Type B pancreatic cell (in vitro differentiated cells): ENCODE data around the gene ATP11B. TPM values are rescaled to one million over a fixed set of nuclear protein-coding genes. Genes with fewer than 3 reads are reported as not detected.

Source experiments
- DNase-seq: peaks from one replicate; pipeline ENCODE4 v3.0.0; 2021; ENCODE audit warnings: mixed read lengths; ENCODE audit not compliant: unreplicated experiment; ENCODE audit errors: extremely low spot score
- H3K27ac Mint-ChIP-seq: 2 replicates; pipeline ENCODE4 v1.8.0; 2021; ENCODE audit warnings: mild to moderate bottlenecking, mixed read lengths
- H3K27me3 Mint-ChIP-seq: 2 replicates; pipeline ENCODE4 v1.8.0; 2021; ENCODE audit warnings: mixed read lengths
- H3K36me3 Mint-ChIP-seq: 2 replicates; pipeline ENCODE4 v1.8.0; 2021; ENCODE audit warnings: mixed read lengths
- H3K4me1 Mint-ChIP-seq: one replicate; pipeline ENCODE4 v1.8.0; 2021; ENCODE audit warnings: mixed read lengths; ENCODE audit not compliant: unreplicated experiment
- H3K4me3 Mint-ChIP-seq: 2 replicates; pipeline ENCODE4 v1.8.0; 2021; ENCODE audit warnings: mild to moderate bottlenecking, mixed read lengths
- H3K9me3 Mint-ChIP-seq: 2 replicates; pipeline ENCODE4 v1.8.0; 2021; ENCODE audit warnings: mixed read lengths
- long read RNA-seq: library from polyadenylated mRNA; unstranded; transcript quantifications from one replicate; pipeline ENCODE4 v2.0.0, GENCODE V29; 2020
- total RNA-seq: library from RNA; stranded (reverse); gene quantifications from 2 replicates; pipeline ENCODE4 v1.2.1, GENCODE V29; 2021; ENCODE audit warnings: low replicate concordance
- TF ChIP-seq, protein P1 (sequence below): fragments of 200-600 bp; sonication (generic); conservative IDR thresholded peaks from 2 replicates; pipeline ENCODE4 v1.5.0; 2021; ENCODE audit warnings: antibody characterized with exemption, mild to moderate bottlenecking

The ATP11B gene
- total RNA-seq: 73.4 and 92.5 TPM in 2 replicates
- long read RNA-seq, partial matches to known transcripts: 7 of 17 reads
- long read RNA-seq, other reads (novel, unspliced or antisense): 9 of 17 reads

- no peaks in the 10 kb centered on the region for H3K9me3 Mint-ChIP-seq
- H3K4me3 Mint-ChIP-seq: peak within 1 kb of the TSS; percentile 100
- peak within 1 kb of the TSS; percentile 100 for H3K27ac Mint-ChIP-seq
- TF ChIP-seq, protein P1, sequence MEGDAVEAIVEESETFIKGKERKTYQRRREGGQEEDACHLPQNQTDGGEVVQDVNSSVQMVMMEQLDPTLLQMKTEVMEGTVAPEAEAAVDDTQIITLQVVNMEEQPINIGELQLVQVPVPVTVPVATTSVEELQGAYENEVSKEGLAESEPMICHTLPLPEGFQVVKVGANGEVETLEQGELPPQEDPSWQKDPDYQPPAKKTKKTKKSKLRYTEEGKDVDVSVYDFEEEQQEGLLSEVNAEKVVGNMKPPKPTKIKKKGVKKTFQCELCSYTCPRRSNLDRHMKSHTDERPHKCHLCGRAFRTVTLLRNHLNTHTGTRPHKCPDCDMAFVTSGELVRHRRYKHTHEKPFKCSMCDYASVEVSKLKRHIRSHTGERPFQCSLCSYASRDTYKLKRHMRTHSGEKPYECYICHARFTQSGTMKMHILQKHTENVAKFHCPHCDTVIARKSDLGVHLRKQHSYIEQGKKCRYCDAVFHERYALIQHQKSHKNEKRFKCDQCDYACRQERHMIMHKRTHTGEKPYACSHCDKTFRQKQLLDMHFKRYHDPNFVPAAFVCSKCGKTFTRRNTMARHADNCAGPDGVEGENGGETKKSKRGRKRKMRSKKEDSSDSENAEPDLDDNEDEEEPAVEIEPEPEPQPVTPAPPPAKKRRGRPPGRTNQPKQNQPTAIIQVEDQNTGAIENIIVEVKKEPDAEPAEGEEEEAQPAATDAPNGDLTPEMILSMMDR: no peak
- H3K36me3 Mint-ChIP-seq: no peaks in the 10 kb centered on the region
- peaks cover 6% of the 10 kb centered on the region for H3K27me3 Mint-ChIP-seq
- DNase-seq: no peak
- H3K4me1 Mint-ChIP-seq: peaks cover 17% of the 10 kb centered on the region
Measured at GRCh38 chr3:182792901-182793662, at the start of gene ATP11B. ATP11B (plus strand) TSS chr3:182793504; CDS start chr3:182793760, 256 bp downstream.

DNA sequence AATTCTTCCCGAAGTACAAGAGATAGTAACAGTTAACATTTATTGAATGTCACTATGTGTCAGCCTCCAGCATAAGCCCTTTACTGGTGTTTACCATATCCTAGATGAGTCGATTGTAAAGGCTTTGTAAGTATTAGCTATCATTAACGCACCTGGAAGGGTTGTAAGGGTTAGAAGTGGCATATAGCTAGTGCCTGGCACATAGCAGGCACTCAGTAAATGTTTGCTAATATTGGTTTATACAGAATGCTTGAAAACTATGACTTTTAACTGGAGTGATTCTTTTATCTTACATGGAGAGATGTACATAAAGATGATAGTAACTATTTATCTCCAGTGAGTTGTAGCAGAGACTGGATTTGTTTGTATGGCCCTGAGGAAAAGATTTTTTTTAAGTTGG, 46.3 kb upstream of the ATP11B start:
- H3K36me3 Mint-ChIP-seq: no peaks in the 10 kb centered on the region
- TF ChIP-seq, protein P1: no peak
- DNase-seq: no peak
- H3K27ac Mint-ChIP-seq: peak overlapping the region; percentile 9
- H3K4me3 Mint-ChIP-seq: no peak overlapping the region
- H3K27me3 Mint-ChIP-seq: no peaks in the 10 kb centered on the region
- H3K4me1 Mint-ChIP-seq: no peaks in the 10 kb centered on the region
- H3K9me3 Mint-ChIP-seq: no peaks in the 10 kb centered on the region

DNA sequence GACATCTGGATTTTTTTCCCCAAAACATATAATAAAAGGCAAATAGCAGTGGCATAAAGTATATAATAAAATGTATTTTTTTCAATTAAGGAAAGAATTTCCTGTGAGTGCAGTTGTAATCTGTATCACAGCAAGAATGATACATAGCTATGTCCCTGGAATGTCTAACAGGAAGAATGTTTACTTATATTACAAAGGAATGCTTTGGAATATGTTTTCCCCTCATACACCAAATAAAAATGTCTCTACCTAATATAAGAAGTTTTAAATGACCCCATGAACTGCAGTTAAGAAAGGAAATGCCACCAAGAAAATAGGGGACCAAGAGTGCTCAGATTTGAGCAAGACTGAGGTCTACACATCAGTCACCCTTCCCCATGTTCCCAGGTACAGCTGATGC, 38.0 kb upstream of the ATP11B start:
- Mint-ChIP-seq H3K4me1 (no peaks in the 10 kb centered on the region), H3K36me3 (no peaks in the 10 kb centered on the region), H3K27me3 (no peaks in the 10 kb centered on the region), H3K9me3 (no peaks in the 10 kb centered on the region), H3K27ac (no peak overlapping the region), H3K4me3 (no peak overlapping the region)
- TF ChIP-seq, protein P1: no peak
- no peak for DNase-seq

- no peaks in the 10 kb centered on the region for H3K9me3 Mint-ChIP-seq
- TF ChIP-seq, protein P1: no peak
- H3K4me1 Mint-ChIP-seq: no peaks in the 10 kb centered on the region
- DNase-seq: no peak
- no peaks in the 10 kb centered on the region for H3K36me3 Mint-ChIP-seq
- no peaks in the 10 kb centered on the region for H3K27me3 Mint-ChIP-seq
- no peak overlapping the region for H3K4me3 Mint-ChIP-seq
- no peak overlapping the region for H3K27ac Mint-ChIP-seq
Measured at GRCh38 chr3:182755712-182756111, 37.6 kb upstream of the ATP11B start.

DNA sequence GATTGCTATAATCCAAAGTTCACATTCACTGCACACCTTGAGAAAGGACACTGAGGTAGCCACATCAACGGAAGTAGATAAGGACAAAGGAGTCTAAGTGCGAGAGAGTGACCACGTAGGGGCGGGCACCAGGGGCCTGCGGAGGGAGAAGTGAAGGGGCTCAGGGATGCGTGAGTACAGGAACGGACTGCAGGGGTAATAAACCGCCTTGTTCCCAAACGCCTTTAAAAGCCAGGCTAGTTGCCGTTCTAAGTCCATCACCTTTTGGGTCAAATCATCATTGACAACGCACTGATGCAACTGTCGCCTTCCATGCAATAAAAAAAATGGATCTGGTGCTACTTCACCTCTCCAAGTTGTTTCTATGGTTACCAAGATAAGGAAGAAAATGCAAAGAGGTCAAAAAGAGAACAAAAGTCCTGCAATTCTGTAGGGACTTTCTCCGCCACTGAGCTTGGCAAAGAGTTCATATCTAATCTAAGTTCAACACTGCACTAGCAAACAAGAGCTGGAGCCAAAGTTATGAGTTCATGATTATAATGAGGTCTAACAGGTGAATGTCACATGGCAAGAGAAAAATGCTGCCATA, 32.6 kb upstream of the ATP11B start:
- no peak for DNase-seq
- Mint-ChIP-seq H3K4me3 (no peak overlapping the region), H3K27me3 (no peaks in the 10 kb centered on the region), H3K27ac (peak overlapping the region; percentile 38), H3K36me3 (no peaks in the 10 kb centered on the region), H3K4me1 (no peaks in the 10 kb centered on the region), H3K9me3 (no peaks in the 10 kb centered on the region)
- TF ChIP-seq, protein P1: no peak
